ENCODE measurements around the gene PRR36. TPM values are rescaled to one million over a fixed set of nuclear protein-coding genes. Genes with fewer than 3 reads are reported as not detected.

The PRR36 gene
- total RNA-seq, 5 donors from 2014 or later (not counting 1 experiment from before 2014, with no cell fraction given): 0.28 to 0.85 (median 0.36) TPM

DNA sequence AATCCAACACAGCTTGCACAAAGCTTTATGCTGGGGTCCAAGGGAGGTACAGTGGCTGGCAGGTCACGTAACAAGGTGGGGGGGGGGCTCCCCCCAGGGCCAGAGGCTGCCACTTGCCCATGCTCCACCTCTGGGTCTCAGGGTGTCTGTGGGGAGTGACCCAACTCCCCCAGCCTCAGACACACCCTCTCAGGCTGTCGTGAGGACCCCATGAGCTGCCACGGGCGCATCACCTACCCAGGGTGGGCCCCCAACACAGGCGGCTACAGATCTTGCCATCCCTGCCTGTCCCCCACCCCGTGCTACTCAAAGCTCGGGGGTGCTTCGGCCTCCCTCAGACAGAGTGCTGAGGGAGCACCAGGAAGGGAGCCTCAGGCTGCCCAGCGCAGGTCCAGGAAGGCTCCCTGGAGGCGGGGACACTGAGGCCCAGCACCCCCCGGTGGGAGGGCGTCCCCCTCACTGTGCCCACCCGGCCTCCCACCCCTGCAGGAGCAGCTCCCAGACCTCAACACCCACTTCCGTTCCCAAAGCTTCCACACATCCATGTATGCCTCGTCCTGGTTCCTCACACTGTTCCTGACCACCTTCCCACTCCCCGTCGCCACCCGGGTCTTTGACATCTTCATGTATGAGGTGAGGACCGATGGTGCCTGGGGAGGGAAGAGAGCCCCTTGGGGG is 23.1 kb downstream of the PRR36 start:
- CTCF ChIA-PET: no interaction called here
- POLR2A ChIA-PET: no interaction called here
- no peak for ATAC-seq (replicated peaks in 1 of 4)

DNA sequence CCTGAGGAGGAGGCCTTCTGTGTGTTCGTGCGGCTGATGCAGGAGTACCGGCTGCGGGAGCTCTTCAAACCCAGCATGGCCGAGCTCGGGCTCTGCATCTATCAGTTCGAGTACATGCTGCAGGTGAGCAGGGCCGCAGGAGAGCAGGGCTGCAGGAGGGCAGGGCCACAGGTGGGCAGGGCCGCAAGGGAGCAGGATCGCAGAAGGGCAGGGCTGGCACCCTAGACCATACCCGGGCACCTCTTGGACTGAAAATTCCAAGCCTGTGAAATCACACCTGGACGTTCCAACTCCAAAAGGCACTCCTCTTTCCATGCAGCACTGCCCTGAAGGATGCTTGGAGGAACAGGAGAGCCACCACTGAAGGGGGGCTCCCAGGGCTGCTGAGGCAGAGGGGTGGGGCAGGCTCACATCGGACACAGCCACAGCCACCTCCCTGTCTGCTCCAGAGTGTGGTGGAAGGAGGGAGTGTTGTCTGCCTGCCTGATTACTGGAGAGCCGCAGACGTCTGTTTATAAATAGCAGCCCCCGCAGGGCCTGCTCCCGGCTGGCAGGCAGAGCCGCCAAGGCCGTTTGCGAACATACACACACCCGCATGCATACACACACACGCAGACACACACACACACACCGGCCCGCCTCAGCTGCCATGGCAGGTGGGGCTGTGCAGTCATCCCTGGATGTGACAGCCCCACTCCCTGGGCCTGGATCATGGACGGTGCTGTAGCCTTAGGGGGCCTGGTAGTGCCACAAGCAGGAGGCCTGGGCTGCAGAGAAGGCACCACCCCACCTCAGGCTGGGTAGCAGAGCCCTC is 24.0 kb downstream of the PRR36 start:
- CTCF ChIA-PET: no interaction called here
- Mint-ChIP-seq H3K4me3 (no peak overlapping the region), H3K9me3 (no peaks in the 10 kb centered on the region), H3K4me1 (peaks cover 4 to 6% (median 6%) of the 10 kb centered on the region in 3 donors), H3K36me3 (no peaks in the 10 kb centered on the region), H3K27ac (no peak overlapping the region), H3K27me3 (no peaks in the 10 kb centered on the region)
- POLR2A ChIA-PET: no interaction called here
- H3K4me3 ChIP-seq (ENCODE audit: control insufficient read depth in 1 of 2, extremely low read depth in 1 of 2, low read length in 1 of 2): no peak overlapping the region
- H3K9me3 ChIP-seq: no peaks in the 10 kb centered on the region
- no peak overlapping the region for H3K27ac ChIP-seq (ENCODE audit: low read length)
- ATAC-seq (replicated peaks in 1 of 4): no peak
- H3K4me1 ChIP-seq (ENCODE audit: control insufficient read depth in 1 of 2, extremely low read depth in 1 of 2, insufficient read depth in 2 of 2, low read length in 2 of 2): peaks cover 0 to 8% of the 10 kb centered on the region in 2 experiments
- no peaks in the 10 kb centered on the region for H3K36me3 ChIP-seq (ENCODE audit: control insufficient read depth in 2 of 2, extremely low read depth in 1 of 2, insufficient read depth in 1 of 2, low read length in 1 of 2)
- peaks cover 0 to 19% of the 10 kb centered on the region in 2 experiments for H3K27me3 ChIP-seq (replicated peaks in 1 of 2; ENCODE audit: control insufficient read depth in 2 of 2, extremely low read depth in 1 of 2, insufficient read depth in 2 of 2, low read length in 1 of 2)
- no peak for DNase-seq
- 92% methylated on average over 20 of the region's 25 CpGs for WGBS (ENCODE audit: insufficient coverage)

More for the DNA sequence above, 23.1 kb downstream of the PRR36 start:
- H3K36me3 ChIP-seq (ENCODE audit: control insufficient read depth in 2 of 2, extremely low read depth in 1 of 2, insufficient read depth in 1 of 2, low read length in 1 of 2): no peaks in the 10 kb centered on the region
- WGBS (ENCODE audit: insufficient coverage): 86% methylated on average over 11 of the region's 19 CpGs
- H3K27ac ChIP-seq (ENCODE audit: low read length): no peak overlapping the region
- H3K27me3 ChIP-seq (replicated peaks in 1 of 2; ENCODE audit: control insufficient read depth in 2 of 2, extremely low read depth in 1 of 2, insufficient read depth in 2 of 2, low read length in 1 of 2): peaks cover 0 to 27% of the 10 kb centered on the region in 2 experiments
- peaks cover 0 to 8% of the 10 kb centered on the region in 2 experiments for H3K4me1 ChIP-seq (ENCODE audit: control insufficient read depth in 1 of 2, extremely low read depth in 1 of 2, insufficient read depth in 2 of 2, low read length in 2 of 2)
- no peak overlapping the region for H3K4me3 ChIP-seq (ENCODE audit: control insufficient read depth in 1 of 2, extremely low read depth in 1 of 2, low read length in 1 of 2)
- H3K9me3 ChIP-seq: no peaks in the 10 kb centered on the region
- Mint-ChIP-seq H3K9me3 (no peaks in the 10 kb centered on the region), H3K27me3 (no peaks in the 10 kb centered on the region), H3K27ac (no peak overlapping the region), H3K36me3 (no peaks in the 10 kb centered on the region), H3K4me1 (peaks cover 4 to 6% (median 6%) of the 10 kb centered on the region in 3 donors), H3K4me3 (no peak overlapping the region)
- no peak for DNase-seq

- H3K36me3 ChIP-seq (ENCODE audit: control insufficient read depth in 2 of 2, extremely low read depth in 1 of 2, insufficient read depth in 1 of 2, low read length in 1 of 2): no peaks in the 10 kb centered on the region
- peaks cover 0 to 8% of the 10 kb centered on the region in 2 experiments for H3K4me1 ChIP-seq (ENCODE audit: control insufficient read depth in 1 of 2, extremely low read depth in 1 of 2, insufficient read depth in 2 of 2, low read length in 2 of 2)
- peaks cover 0 to 18% of the 10 kb centered on the region in 2 experiments for H3K27me3 ChIP-seq (replicated peaks in 1 of 2; ENCODE audit: control insufficient read depth in 2 of 2, extremely low read depth in 1 of 2, insufficient read depth in 2 of 2, low read length in 1 of 2)
- POLR2A ChIA-PET: no interaction called here
- no peaks in the 10 kb centered on the region for H3K9me3 ChIP-seq
- H3K27me3 Mint-ChIP-seq: no peaks in the 10 kb centered on the region
- no peak overlapping the region for H3K4me3 ChIP-seq (ENCODE audit: control insufficient read depth in 1 of 2, extremely low read depth in 1 of 2, low read length in 1 of 2)
- no peak overlapping the region for H3K27ac ChIP-seq (ENCODE audit: low read length)
- H3K4me3 Mint-ChIP-seq: no peak overlapping the region
- no peaks in the 10 kb centered on the region for H3K36me3 Mint-ChIP-seq
- H3K4me1 Mint-ChIP-seq: peaks cover 4 to 6% (median 6%) of the 10 kb centered on the region in 3 donors
- H3K9me3 Mint-ChIP-seq: no peaks in the 10 kb centered on the region
- DNase-seq (no peak), ATAC-seq (replicated peaks in 1 of 4) (no peak)
- WGBS (ENCODE audit: insufficient coverage): 88% methylated on average over 9 of the region's 9 CpGs
- CTCF ChIA-PET: no interaction called here
- no peak overlapping the region for H3K27ac Mint-ChIP-seq
Measured at GRCh38 chr19:7849631-7849999, 24.6 kb downstream of the PRR36 start.

DNA sequence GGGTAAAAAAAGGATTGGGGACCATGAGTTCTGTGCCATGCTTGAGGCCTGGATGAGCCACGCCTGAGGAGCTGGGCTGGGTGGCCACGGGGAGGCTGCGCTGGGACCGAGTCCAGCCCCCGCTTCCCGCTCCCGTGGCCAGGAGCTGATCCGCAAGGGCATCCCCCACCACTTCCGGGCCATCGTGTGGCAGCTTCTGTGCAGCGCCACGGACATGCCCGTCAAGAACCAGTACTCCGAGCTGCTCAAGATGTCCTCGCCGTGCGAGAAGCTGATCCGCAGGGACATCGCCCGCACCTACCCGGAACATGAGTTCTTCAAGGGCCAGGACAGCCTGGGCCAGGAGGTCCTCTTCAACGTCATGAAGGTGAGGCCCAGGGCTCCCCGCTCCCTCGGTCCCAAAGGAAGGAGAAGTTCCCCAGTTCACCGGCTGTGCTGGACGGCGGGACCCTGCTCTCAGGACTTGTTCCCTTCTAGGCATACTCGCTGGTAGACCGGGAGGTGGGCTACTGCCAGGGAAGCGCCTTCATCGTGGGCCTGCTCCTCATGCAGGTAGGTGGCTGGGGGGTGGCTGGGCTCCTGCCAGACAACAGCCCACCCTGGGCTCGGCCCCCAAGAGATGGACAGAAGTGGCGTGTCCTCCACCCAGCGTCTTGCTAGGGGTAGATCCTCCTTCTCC is 25.3 kb downstream of the PRR36 start:
- no peak for ATAC-seq (replicated peaks in 1 of 4)
- CTCF ChIA-PET: no interaction called here
- no peaks in the 10 kb centered on the region for H3K9me3 Mint-ChIP-seq
- POLR2A ChIA-PET: no interaction called here
- no peaks in the 10 kb centered on the region for H3K27me3 Mint-ChIP-seq
- Histone ChIP-seq H3K9me3 (no peaks in the 10 kb centered on the region), H3K4me3 (ENCODE audit: control insufficient read depth in 1 of 2, extremely low read depth in 1 of 2, low read length in 1 of 2) (no peak overlapping the region), H3K27me3 (replicated peaks in 1 of 2; ENCODE audit: control insufficient read depth in 2 of 2, extremely low read depth in 1 of 2, insufficient read depth in 2 of 2, low read length in 1 of 2) (peaks cover 0 to 13% of the 10 kb centered on the region in 2 experiments), H3K4me1 (ENCODE audit: control insufficient read depth in 1 of 2, extremely low read depth in 1 of 2, insufficient read depth in 2 of 2, low read length in 2 of 2) (peaks cover 0 to 8% of the 10 kb centered on the region in 2 experiments), H3K36me3 (ENCODE audit: control insufficient read depth in 2 of 2, extremely low read depth in 1 of 2, insufficient read depth in 1 of 2, low read length in 1 of 2) (no peaks in the 10 kb centered on the region), H3K27ac (ENCODE audit: low read length) (no peak overlapping the region)
- DNase-seq: no peak
- H3K4me1 Mint-ChIP-seq: peaks cover 4 to 6% (median 6%) of the 10 kb centered on the region in 3 donors
- no peak overlapping the region for H3K27ac Mint-ChIP-seq
- no peaks in the 10 kb centered on the region for H3K36me3 Mint-ChIP-seq
- 94% methylated on average over 31 of the region's 34 CpGs for WGBS (ENCODE audit: insufficient coverage)
- H3K4me3 Mint-ChIP-seq: no peak overlapping the region

DNA sequence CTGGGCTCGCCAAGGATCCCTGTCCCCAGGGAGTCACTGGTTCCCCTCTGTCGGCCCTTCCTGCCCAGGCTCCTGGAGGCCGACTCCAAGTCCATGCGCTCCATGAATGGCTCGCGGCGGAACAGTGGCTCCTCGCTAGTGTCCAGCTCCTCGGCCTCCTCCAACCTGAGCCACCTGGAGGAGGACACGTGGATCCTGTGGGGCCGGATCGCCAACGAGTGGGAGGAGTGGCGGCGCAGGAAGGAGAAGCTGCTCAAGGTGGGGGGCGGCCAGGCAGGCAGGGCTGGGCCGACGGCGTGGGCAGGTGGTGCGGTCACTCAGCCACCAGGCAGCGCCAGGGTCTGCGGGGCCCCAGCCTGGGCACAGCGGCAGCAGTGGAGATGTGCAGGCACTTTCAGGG is 26.5 kb downstream of the PRR36 start:
- no peaks in the 10 kb centered on the region for H3K4me1 ChIP-seq (ENCODE audit: control insufficient read depth in 1 of 2, extremely low read depth in 1 of 2, insufficient read depth in 2 of 2, low read length in 2 of 2)
- H3K4me1 Mint-ChIP-seq: no peaks in the 10 kb centered on the region
- H3K27me3 ChIP-seq (replicated peaks in 1 of 2; ENCODE audit: control insufficient read depth in 2 of 2, extremely low read depth in 1 of 2, insufficient read depth in 2 of 2, low read length in 1 of 2): peaks cover 0 to under 1% of the 10 kb centered on the region in 2 experiments
- CTCF ChIA-PET: no interaction called here
- DNase-seq (no peak), ATAC-seq (replicated peaks in 1 of 4) (no peak)
- no peak overlapping the region for H3K4me3 ChIP-seq (ENCODE audit: control insufficient read depth in 1 of 2, extremely low read depth in 1 of 2, low read length in 1 of 2)
- H3K27me3 Mint-ChIP-seq: no peaks in the 10 kb centered on the region
- no peaks in the 10 kb centered on the region for H3K9me3 ChIP-seq
- no peaks in the 10 kb centered on the region for H3K36me3 Mint-ChIP-seq
- POLR2A ChIA-PET: no interaction called here
- H3K4me3 Mint-ChIP-seq: no peak overlapping the region
- WGBS (ENCODE audit: insufficient coverage): 96% methylated on average over 22 of the region's 23 CpGs
- H3K9me3 Mint-ChIP-seq: no peaks in the 10 kb centered on the region
- H3K27ac Mint-ChIP-seq: no peak overlapping the region
- no peak overlapping the region for H3K27ac ChIP-seq (ENCODE audit: low read length)
- no peaks in the 10 kb centered on the region for H3K36me3 ChIP-seq (ENCODE audit: control insufficient read depth in 2 of 2, extremely low read depth in 1 of 2, insufficient read depth in 1 of 2, low read length in 1 of 2)

GRCh38 chr19:7846155-7846646 is 28.0 kb downstream of the PRR36 start:
- ChIA-PET POLR2A (interaction anchor here in 1 of 2 donors (0.6 kb wide), 1 partner anchor 1086 kb away, joined by 3 read pairs; no protein-coding TSS in a partner anchor), CTCF (no interaction called here)
- no peak overlapping the region for H3K4me3 ChIP-seq (ENCODE audit: control insufficient read depth in 1 of 2, extremely low read depth in 1 of 2, low read length in 1 of 2)
- Mint-ChIP-seq H3K4me1 (no peaks in the 10 kb centered on the region), H3K9me3 (no peaks in the 10 kb centered on the region), H3K27ac (no peak overlapping the region), H3K4me3 (no peak overlapping the region), H3K27me3 (no peaks in the 10 kb centered on the region), H3K36me3 (no peaks in the 10 kb centered on the region)
- H3K4me1 ChIP-seq (ENCODE audit: control insufficient read depth in 1 of 2, extremely low read depth in 1 of 2, insufficient read depth in 2 of 2, low read length in 2 of 2): no peaks in the 10 kb centered on the region
- 87% methylated on average over 4 of the region's 19 CpGs for WGBS (ENCODE audit: insufficient coverage)
- H3K27me3 ChIP-seq (replicated peaks in 1 of 2; ENCODE audit: control insufficient read depth in 2 of 2, extremely low read depth in 1 of 2, insufficient read depth in 2 of 2, low read length in 1 of 2): no peaks in the 10 kb centered on the region
- ATAC-seq (replicated peaks in 1 of 4) (no peak), DNase-seq (no peak)
- H3K27ac ChIP-seq (ENCODE audit: low read length): no peak overlapping the region
- H3K9me3 ChIP-seq: no peaks in the 10 kb centered on the region
- H3K36me3 ChIP-seq (ENCODE audit: control insufficient read depth in 2 of 2, extremely low read depth in 1 of 2, insufficient read depth in 1 of 2, low read length in 1 of 2): no peaks in the 10 kb centered on the region

Measured in T-cell (primary cell).